Parathyroid adenoma (tissue), 2 donors: ENCODE data around the gene BTG4.

ENCODE experiments used
- H2AFZ ChIP-seq: fragments of 300-600 bp; sonication (generic); one replicate; pipeline ENCODE4 v1.7.0; 2017; ENCODE audit warnings: antibody characterized with exemption, mild to moderate bottlenecking
- H3K27ac ChIP-seq: fragments of 300-600 bp; sonication (generic); one replicate; pipeline ENCODE4 v1.7.0; 2017
- H3K27me3 ChIP-seq: fragments of 300-600 bp; sonication (generic); one replicate; pipeline ENCODE4 v1.7.0; 2017; ENCODE audit warnings: low read length; ENCODE audit not compliant: control insufficient read depth, insufficient read depth
- H3K36me3 ChIP-seq: fragments of 300-600 bp; sonication (generic); one replicate; pipeline ENCODE4 v1.7.0; 2017; ENCODE audit warnings: low read length; ENCODE audit not compliant: control insufficient read depth, insufficient read depth
- H3K4me1 ChIP-seq: fragments of 300-600 bp; sonication (generic); one replicate; pipeline ENCODE4 v1.7.0; 2017; ENCODE audit warnings: control low read depth
- H3K4me2 ChIP-seq: fragments of 300-600 bp; sonication (generic); one replicate; pipeline ENCODE4 v1.7.0; 2017; ENCODE audit warnings: low read length
- H3K4me3 ChIP-seq: fragments of 300-600 bp; sonication (generic); one replicate; pipeline ENCODE4 v1.7.0; 2017; ENCODE audit warnings: low read depth, low read length
- H3K79me2 ChIP-seq: fragments of 300-600 bp; sonication (generic); one replicate; pipeline ENCODE4 v1.7.0; 2017; ENCODE audit warnings: control low read depth
- H3K9ac ChIP-seq: fragments of 300-600 bp; sonication (generic); one replicate; pipeline ENCODE4 v1.7.0; 2017; ENCODE audit warnings: mild to moderate bottlenecking
- H3K9me3 ChIP-seq: fragments of 300-600 bp; sonication (generic); one replicate; pipeline ENCODE4 v1.7.0; 2017; ENCODE audit warnings: low read length; ENCODE audit not compliant: control insufficient read depth
- TF ChIP-seq, protein P1 (sequence below): fragments of 300-600 bp; sonication (generic); IDR thresholded peaks from one replicate; pipeline ENCODE4 v1.7.0; 2017; ENCODE audit warnings: antibody characterized with exemption, mild to moderate bottlenecking
- donor health status: primary hyperparathyroidism.

The BTG4 gene

DNA sequence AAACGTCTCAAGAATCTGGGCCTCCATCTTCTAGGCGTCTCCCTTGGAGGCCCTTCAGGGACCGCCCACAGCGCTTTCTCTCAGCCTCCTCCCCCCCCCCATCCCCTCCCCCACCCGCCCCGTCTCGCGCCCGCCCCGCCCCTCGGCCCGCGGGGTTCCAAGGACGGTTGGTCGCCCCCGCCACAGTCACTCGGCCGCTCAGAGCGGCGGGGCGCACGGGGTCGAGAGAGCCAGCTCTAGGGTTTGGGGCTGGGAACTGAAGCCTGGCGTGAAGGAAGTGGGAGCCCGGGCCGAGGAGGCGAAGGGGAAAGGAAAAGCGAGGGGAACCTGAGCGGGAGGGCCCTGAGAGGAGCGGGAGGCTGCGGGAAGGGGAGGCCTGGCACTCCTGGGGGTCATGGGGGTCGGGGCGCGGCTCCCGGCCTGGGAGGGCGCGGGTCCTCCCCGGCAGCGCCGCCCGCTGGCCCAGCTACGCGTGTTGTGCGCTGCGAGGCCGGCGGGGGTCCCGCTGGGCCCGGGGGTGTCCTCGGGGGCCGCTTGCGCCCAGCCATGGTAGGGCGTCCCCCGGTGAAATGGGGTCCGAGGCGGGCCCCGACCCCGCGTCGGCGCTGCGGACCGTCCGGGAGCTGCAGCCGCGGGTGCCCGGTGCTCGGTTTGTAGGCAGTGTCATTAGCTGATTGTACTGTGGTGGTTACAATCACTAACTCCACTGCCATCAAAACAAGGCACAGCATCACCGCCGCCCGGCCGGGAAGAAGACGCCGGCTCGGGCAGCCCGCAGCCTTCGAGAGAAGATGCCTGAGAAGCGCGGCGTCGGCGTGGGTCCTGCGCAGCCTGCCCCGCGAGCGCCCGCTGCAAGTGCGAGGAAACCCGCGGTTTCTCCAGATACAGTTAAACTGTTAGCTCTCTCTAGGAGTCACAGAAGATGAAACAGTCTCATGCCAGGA is at the start of gene BTG4:
Gene BTG4 (minus strand): TSS at position 91 of the 944 bp plus-strand sequence. CDS start 13,610 bp downstream, outside the sequence.
- Histone ChIP-seq H3K27ac (no peak within 1 kb of the TSS), H3K36me3 (no peaks in the 10 kb centered on the region), H3K27me3 (no peaks in the 10 kb centered on the region)

DNA sequence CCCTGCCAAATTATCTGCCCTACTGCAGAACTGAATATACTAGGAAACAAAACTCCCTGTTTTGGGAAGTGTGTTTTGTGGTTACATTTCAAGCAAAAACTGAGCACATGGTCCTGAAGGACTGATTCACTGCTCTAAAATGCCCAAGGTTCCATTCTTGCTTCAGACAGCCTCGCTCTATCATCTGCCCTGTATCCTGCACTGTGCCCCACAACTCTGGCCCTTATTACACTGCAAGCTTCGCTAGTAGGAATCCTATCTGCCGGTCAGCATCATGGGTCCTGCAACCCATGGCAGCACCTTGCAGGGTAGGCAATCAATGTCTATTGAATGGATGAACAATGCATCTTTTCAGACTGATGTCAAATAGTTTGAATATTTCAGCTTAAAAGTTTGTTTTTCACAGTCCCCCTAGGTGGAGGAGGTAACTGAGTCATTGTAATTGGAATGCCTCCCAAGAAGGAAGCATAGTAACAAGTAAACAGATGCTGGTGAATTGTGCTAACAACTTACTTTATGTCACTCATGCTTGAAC is 49.7 kb upstream of the BTG4 start:
- no peak overlapping the region for H3K4me3 ChIP-seq
- no peak overlapping the region for H3K27ac ChIP-seq
- H2AFZ ChIP-seq, result no peak overlapping the region
- H3K79me2 ChIP-seq, result no peaks in the 10 kb centered on the region
- H3K9ac ChIP-seq, result no peak overlapping the region
- H3K36me3 ChIP-seq, result no peaks in the 10 kb centered on the region
- TF ChIP-seq, protein P1, sequence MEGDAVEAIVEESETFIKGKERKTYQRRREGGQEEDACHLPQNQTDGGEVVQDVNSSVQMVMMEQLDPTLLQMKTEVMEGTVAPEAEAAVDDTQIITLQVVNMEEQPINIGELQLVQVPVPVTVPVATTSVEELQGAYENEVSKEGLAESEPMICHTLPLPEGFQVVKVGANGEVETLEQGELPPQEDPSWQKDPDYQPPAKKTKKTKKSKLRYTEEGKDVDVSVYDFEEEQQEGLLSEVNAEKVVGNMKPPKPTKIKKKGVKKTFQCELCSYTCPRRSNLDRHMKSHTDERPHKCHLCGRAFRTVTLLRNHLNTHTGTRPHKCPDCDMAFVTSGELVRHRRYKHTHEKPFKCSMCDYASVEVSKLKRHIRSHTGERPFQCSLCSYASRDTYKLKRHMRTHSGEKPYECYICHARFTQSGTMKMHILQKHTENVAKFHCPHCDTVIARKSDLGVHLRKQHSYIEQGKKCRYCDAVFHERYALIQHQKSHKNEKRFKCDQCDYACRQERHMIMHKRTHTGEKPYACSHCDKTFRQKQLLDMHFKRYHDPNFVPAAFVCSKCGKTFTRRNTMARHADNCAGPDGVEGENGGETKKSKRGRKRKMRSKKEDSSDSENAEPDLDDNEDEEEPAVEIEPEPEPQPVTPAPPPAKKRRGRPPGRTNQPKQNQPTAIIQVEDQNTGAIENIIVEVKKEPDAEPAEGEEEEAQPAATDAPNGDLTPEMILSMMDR, result no peak
- H3K4me2 ChIP-seq, result no peak overlapping the region
- H3K4me1 ChIP-seq, result no peaks in the 10 kb centered on the region
- H3K27me3 ChIP-seq, result no peaks in the 10 kb centered on the region
- H3K9me3 ChIP-seq, result no peaks in the 10 kb centered on the region

More for the DNA sequence above, at the start of gene BTG4:
- H3K4me3 ChIP-seq, result no peak within 1 kb of the TSS
- H3K4me1 ChIP-seq, result no peaks in the 10 kb centered on the region
- H3K79me2 ChIP-seq, result no peaks in the 10 kb centered on the region
- TF ChIP-seq, protein P1, result no peak
- H3K9me3 ChIP-seq, result no peaks in the 10 kb centered on the region
- H3K4me2 ChIP-seq, result peak within 1 kb of the TSS; percentile 58
- H2AFZ ChIP-seq, result no peak within 1 kb of the TSS
- H3K9ac ChIP-seq, result no peak within 1 kb of the TSS

GRCh38 chr11:111561306-111561705 is 49.1 kb upstream of the BTG4 start:
- no peak overlapping the region for H3K4me2 ChIP-seq
- no peaks in the 10 kb centered on the region for H3K4me1 ChIP-seq
- H3K27ac ChIP-seq, result no peak overlapping the region
- H3K36me3 ChIP-seq, result no peaks in the 10 kb centered on the region
- H3K4me3 ChIP-seq, result no peak overlapping the region
- H3K9ac ChIP-seq, result no peak overlapping the region
- H3K27me3 ChIP-seq, result no peaks in the 10 kb centered on the region
- H2AFZ ChIP-seq, result no peak overlapping the region
- no peaks in the 10 kb centered on the region for H3K79me2 ChIP-seq
- TF ChIP-seq, protein P1, result no peak
- no peaks in the 10 kb centered on the region for H3K9me3 ChIP-seq

- TF ChIP-seq, protein P1, result no peak
- Histone ChIP-seq H3K4me3 (no peak overlapping the region), H3K9me3 (no peaks in the 10 kb centered on the region), H3K4me1 (no peaks in the 10 kb centered on the region), H3K36me3 (no peaks in the 10 kb centered on the region), H3K4me2 (no peak overlapping the region), H2AFZ (no peak overlapping the region), H3K9ac (no peak overlapping the region), H3K27me3 (no peaks in the 10 kb centered on the region), H3K79me2 (no peaks in the 10 kb centered on the region), H3K27ac (no peak overlapping the region)
Observed at GRCh38 chr11:111560800-111561199, 48.6 kb upstream of the BTG4 start.
